ENCODE results near the gene PLK2.
A peak's percentile ranks its signal among the peaks of the same experiment; 100 is the strongest.

PLK2 gene

GRCh38 chr5:58404734-58405133 lies 55.2 kb downstream of the PLK2 start:
- Histone ChIP-seq H3K14ac (ENCODE audit: low read length) (no peak overlapping the region), H4K8ac (ENCODE audit: low read depth, low read length) (no peak overlapping the region), H3K79me2 (ENCODE audit: control insufficient read depth, insufficient read depth, low read length, poor library complexity) (no peaks in the 10 kb centered on the region), H3K79me1 (ENCODE audit: low read length) (peaks cover 6% of the 10 kb centered on the region), H2AFZ (ENCODE audit: insufficient read depth, low read length, poor library complexity) (no peak overlapping the region), H3K4ac (ENCODE audit: low read depth, low read length) (no peak overlapping the region), H3K27ac (ENCODE audit: low read depth, low read length) (no peak overlapping the region), H4K91ac (ENCODE audit: low read depth, low read length) (no peak overlapping the region), H3K27me3 (ENCODE audit: insufficient read depth, low read length) (no peaks in the 10 kb centered on the region), H3K9me3 (ENCODE audit: insufficient read depth, low read depth, low read length) (no peaks in the 10 kb centered on the region), H3K9ac (ENCODE audit: low read length) (no peak overlapping the region), H3K23ac (ENCODE audit: low read length) (no peak overlapping the region), H3K36me3 (ENCODE audit: control insufficient read depth in 1 of 2, insufficient read depth in 2 of 2, low read length in 2 of 2) (no peaks in the 10 kb centered on the region), H3K18ac (ENCODE audit: low read length) (no peak overlapping the region), H3K4me2 (ENCODE audit: low read length) (no peak overlapping the region), H2AK5ac (ENCODE audit: low read length) (no peak overlapping the region), H3K4me3 (ENCODE audit: low read depth, low read length) (no peak overlapping the region), H2BK5ac (ENCODE audit: low read depth, low read length, poor library complexity) (no peak overlapping the region), H2BK120ac (ENCODE audit: insufficient read depth, low read length, poor library complexity) (no peak overlapping the region), H4K12ac (ENCODE audit: low read depth, low read length) (no peak overlapping the region), H2BK12ac (ENCODE audit: low read length) (no peak overlapping the region), H3K4me1 (ENCODE audit: control insufficient read depth in 1 of 2, insufficient read depth in 2 of 2, low read length in 2 of 2) (peaks cover 3 to 8% of the 10 kb centered on the region in 2 experiments)
- DNase-seq: peak in 1 of 2 donors; percentile 49
- no CpG with 5 or more reads among the region's 3 CpGs for WGBS (ENCODE audit: extremely low coverage, insufficient coverage, insufficient read length)

Measured in trophoblast cell (in vitro differentiated cells and primary cell).